ENCODE data around the gene PEX3.
A peak's percentile ranks its signal among the peaks of the same experiment; 100 is the strongest.
"Not testable (repeated sequence)": the region's sequence is repeated elsewhere in the genome, so short reads cannot be mapped to it uniquely, and the experiment has no call there.

PEX3 gene

DNA sequence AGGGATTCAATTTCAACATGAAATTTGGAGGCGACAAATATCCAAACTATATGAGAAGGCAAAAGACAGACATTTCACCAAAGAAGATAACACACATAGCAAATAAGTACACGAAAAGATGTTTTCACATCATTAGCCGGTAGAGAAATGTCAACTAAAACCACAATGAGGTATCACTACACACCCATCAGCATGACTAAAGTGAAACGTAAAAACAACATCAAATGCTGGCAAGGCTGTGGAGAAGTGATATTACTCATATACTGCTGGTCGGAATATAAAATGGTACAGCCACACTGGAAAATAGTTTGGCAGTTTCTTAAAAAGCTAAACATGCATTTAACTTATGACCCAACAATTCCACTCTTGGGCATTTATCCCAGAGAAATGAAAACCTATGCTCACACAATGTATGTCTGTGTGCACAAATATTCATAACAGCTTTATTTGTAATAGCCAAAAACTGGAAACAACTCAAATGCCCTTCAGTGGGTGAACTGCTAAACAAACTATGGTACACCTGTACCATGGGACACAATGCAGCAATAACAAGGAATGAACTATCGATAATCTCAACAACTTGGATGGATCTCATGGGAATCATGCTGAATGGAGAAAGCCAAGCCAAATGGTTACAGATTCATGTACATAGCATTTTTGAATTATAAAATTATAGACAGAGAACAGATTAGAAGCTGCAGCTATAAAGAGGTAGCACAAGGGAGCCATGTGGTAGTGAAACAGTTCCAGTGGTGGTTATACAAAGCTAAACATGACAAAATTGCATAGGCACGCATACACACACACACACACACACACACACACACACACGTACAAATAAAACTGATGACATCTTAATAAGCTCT is 8.7 kb upstream of the PEX3 start:
- DNase-seq (ENCODE audit: low spot score): no peak
- POLR2A ChIA-PET (ENCODE audit: low non-redundant PET): no interaction called here
- CTCF ChIA-PET: interaction anchor here (0.5 to 0.6 kb wide), 2 partner anchors 124 to 284 kb away, joined by 4 to 6 read pairs; no protein-coding TSS in a partner anchor
- TF ChIP-seq, protein P1, sequence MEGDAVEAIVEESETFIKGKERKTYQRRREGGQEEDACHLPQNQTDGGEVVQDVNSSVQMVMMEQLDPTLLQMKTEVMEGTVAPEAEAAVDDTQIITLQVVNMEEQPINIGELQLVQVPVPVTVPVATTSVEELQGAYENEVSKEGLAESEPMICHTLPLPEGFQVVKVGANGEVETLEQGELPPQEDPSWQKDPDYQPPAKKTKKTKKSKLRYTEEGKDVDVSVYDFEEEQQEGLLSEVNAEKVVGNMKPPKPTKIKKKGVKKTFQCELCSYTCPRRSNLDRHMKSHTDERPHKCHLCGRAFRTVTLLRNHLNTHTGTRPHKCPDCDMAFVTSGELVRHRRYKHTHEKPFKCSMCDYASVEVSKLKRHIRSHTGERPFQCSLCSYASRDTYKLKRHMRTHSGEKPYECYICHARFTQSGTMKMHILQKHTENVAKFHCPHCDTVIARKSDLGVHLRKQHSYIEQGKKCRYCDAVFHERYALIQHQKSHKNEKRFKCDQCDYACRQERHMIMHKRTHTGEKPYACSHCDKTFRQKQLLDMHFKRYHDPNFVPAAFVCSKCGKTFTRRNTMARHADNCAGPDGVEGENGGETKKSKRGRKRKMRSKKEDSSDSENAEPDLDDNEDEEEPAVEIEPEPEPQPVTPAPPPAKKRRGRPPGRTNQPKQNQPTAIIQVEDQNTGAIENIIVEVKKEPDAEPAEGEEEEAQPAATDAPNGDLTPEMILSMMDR (conservative IDR thresholded peaks at IDR 0.05; ENCODE audit: low read depth): no peak
- no peak overlapping the region for H3K27ac ChIP-seq

DNA sequence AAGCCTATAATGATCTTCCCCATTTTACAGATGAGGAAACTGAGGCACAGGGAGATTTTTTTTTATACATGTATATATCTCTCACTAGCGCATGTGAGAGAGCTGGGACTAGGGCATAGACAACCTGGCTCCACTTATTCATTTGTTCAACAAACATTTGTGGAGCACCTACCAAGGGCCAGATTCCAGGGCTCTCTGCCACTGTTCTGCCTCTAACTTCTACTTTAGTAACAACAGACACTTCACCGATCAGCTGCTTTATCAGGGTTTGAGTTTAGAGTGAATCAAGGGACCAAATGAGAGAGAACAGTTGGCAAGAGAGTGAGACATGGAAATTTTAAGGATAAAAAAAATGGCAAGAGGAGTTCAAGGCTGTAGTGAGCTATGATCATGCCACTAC is 7.5 kb upstream of the PEX3 start:
- POLR2A ChIA-PET (ENCODE audit: low non-redundant PET): no interaction called here
- DNase-seq (ENCODE audit: low spot score): no peak
- CTCF ChIA-PET: no interaction called here
- TF ChIP-seq, protein P1 (conservative IDR thresholded peaks at IDR 0.05; ENCODE audit: low read depth): no peak
- no peak overlapping the region for H3K27ac ChIP-seq

DNA sequence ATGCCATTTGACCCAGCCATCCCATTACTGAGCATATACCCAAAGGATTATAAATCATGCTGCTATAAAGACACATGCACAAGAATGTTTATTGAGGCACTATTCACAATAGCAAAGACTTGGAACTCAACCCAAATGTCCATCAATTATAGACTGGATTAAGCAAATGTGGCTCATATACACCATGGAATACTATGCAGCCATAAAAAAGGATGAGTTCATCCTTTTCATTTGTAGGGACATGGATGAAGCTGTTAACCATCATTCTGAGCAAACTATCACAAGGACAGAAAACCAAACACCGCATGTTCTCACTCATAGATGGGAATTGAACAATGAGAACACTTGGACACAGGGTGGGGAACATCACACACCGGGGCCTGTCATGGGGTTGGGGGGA is 2.7 kb upstream of the PEX3 start:
- POLR2A ChIA-PET (ENCODE audit: low non-redundant PET); H3K27ac ChIP-seq; CTCF ChIA-PET; DNase-seq (ENCODE audit: low spot score): not testable (repeated sequence)

DNA sequence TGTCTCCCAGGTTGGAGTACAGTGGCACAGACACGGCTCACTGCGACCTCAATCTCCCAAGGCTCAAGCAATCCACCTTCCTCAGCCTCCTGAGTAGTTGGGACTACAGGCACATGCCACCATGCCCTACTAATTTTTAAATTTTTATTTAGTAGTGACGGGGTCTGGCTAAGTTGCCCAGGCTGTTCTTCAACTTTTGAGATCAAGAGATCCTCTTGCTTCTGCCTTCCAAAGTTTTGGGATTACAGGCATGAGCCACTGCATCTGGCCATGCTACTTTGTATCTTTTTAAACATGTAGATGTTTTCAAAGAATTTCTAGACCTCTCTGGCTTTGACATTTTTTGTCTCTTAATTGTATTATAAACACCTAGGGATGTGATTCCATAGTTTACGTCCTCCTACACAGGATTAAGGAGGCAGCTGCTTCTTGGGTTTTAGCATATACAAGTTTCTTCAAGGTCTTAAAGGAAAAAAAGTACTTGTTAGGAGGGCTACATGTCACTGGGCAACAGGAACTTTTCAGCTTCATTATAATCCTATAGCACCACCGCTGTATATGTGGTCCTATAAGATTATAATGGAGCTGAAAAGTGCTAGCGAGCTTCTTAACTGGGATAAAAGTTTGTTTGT is 1.4 kb upstream of the PEX3 start:
- H3K27ac ChIP-seq: no peak overlapping the region
- DNase-seq (ENCODE audit: low spot score): no peak
- TF ChIP-seq, protein P1 (conservative IDR thresholded peaks at IDR 0.05; ENCODE audit: low read depth): no peak
- POLR2A ChIA-PET (ENCODE audit: low non-redundant PET): interaction anchor here (0.6 kb wide), 1 partner anchor 114 kb away, joined by 5 read pairs; no protein-coding TSS in a partner anchor
- CTCF ChIA-PET: interaction anchor here (0.6 to 1.2 kb wide), 2 partner anchors 22 to 752 kb away, joined by 3 to 4 read pairs; no protein-coding TSS in a partner anchor

DNA sequence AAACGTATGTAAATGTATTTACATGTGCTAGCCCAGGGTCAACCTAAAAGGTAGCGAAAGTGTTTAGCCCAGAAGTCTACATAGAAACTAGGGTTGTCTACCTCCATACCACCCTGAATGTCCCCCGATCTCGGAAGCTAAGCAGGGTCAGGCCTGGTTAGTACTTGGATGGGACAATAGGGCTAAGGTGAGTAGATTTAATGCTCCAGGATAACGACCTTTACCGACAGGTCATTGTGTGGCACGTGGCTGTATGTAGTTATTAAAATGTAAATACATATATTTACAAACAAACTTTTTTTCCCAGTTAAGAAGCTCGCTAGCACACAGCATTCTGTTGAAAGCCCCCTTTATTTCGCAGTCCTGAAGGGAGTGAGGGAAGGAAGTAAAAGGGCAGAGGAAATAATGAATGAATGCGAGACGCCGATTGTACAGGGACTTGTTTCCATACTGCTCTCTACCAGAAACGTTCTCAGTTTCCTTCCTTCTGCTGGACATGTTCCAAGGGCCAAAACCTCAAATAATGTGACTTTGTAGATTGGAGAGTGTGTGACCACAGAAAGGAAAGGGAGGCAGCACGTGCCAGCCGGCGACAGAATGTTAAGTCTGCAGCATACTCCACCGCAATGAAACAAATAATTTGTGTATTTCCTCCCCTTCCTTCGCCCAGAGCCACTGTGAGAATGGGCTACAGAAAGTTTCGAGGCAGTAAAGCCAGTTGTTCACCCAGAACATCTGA is 722 bp upstream of the PEX3 start:
- CTCF ChIA-PET: interaction anchor here (0.6 to 1.2 kb wide), 2 partner anchors 23 to 753 kb away, joined by 3 to 4 read pairs; no protein-coding TSS in a partner anchor
- peak overlapping the region; percentile 84 for H3K27ac ChIP-seq
- TF ChIP-seq, protein P1 (conservative IDR thresholded peaks at IDR 0.05; ENCODE audit: low read depth): no peak
- POLR2A ChIA-PET (ENCODE audit: low non-redundant PET): interaction anchor here (0.6 kb wide), 2 partner anchors 11 to 114 kb away, joined by 5 to 6 read pairs; no protein-coding TSS in a partner anchor
- peak; percentile 6 for DNase-seq (ENCODE audit: low spot score)

DNA sequence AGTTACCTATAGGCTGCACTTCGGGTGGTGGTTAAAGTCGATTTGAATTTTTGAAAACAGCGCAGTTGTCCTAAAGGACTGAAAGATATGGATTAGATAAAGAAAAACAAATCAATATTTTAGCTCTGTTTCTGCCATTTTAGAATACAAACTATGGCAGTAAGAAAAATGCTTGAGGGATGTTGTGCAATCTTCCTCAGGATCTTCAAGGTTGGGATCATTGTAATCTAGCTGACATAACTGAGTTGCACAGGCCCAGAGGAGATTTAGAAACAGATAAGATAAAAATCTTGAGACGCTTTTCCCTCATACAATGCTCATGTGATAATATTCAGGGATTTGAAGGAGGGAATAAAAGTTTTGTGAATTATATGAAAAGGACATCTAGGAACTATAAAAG is 926 bp downstream of the PEX3 start:
- ChIA-PET POLR2A (ENCODE audit: low non-redundant PET) (no interaction called here), CTCF (no interaction called here)
- no peak overlapping the region for H3K27ac ChIP-seq
- no peak for DNase-seq (ENCODE audit: low spot score)
- TF ChIP-seq, protein P1 (conservative IDR thresholded peaks at IDR 0.05; ENCODE audit: low read depth): no peak
